Adrenal gland (tissue), 5 donors: ENCODE measurements around the gene CDC42EP4.

Experiments
- CTCF ChIP-seq, 6 experiments: fragments of 450-650 bp in 4 of 6; fragments of 200-600 bp in 2 of 6; sonication (generic) in 1 of 6; IDR thresholded peaks; 1 replicate in 5 of 6; 2 replicates in 1 of 6; pipeline versions ENCODE4 v1.5.1 to v1.8.0; 2016 to 2021; ENCODE audit warnings: antibody characterized with exemption in 6 of 6, mild to moderate bottlenecking in 2 of 6, moderate library complexity in 1 of 6
- POLR2A ChIP-seq, 2 donors: fragments of 450-650 bp; IDR thresholded peaks; one replicate each; pipeline ENCODE4 v1.6.1; 2017; ENCODE audit warnings: antibody characterized with exemption in 2 of 2, mild to moderate bottlenecking in 2 of 2, moderate library complexity in 1 of 2
- donor health status: DM: no; HTN: no; CAD: no.

- no peak for TF ChIP-seq CTCF (IDR thresholded peaks at IDR 0.05)
- TF ChIP-seq POLR2A (IDR thresholded peaks at IDR 0.05): no peak
These were observed 9.6 kb downstream of the CDC42EP4 start for GRCh38 chr17:73302189-73302588.
